ENCODE data around the gene GIMAP1.

The GIMAP1 gene

GRCh38 chr7:150753239-150753638 is 36.8 kb downstream of the GIMAP1 start:
- no peak for DNase-seq

- DNase-seq = no peak
These were observed 37.6 kb downstream of the GIMAP1 start for GRCh38 chr7:150753826-150754603.

DNA sequence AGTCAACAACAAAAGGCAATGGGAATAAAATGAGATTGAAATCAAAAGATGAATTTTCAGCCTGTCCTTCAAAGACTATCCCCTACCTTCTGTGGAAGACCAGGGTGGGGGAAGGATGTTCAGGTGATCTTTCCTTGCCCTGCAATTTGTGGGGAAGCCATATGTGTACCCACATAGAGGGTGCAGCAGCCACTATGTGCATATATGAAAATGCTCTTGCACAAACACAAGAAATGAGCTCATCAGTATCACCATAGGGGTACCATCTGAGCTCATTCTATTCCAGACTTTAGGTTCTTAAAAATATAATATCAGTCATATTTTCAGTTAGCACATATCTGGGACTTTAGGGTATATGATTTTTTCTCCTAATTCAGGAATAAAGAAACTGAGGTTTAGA is 38.5 kb downstream of the GIMAP1 start:
- no peak for DNase-seq

- DNase-seq = peak; percentile 83
These were observed 39.2 kb downstream of the GIMAP1 start for GRCh38 chr7:150755473-150756099.

GRCh38 chr7:150756166-150756565 is 39.8 kb downstream of the GIMAP1 start:
- DNase-seq = no peak

DNA sequence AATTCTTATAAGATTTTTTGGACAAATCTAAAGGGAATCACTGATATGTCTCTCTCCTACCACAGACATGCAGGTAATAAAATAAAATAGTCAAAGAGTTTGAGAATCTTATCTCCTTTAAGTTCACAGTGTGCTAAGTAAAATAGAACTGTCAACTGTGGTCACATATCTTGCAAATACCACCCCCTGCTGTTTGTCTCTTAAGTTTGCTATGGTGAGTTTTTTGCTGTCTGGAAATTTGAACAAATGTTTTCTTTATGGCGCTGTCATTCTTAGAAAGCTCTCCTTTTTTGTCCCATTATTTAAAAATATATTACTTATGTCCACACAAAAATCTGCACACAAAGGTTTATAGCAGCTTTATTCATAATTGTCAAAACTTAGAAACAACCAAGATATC is 40.4 kb downstream of the GIMAP1 start:
- peak; percentile 65 for DNase-seq

DNA sequence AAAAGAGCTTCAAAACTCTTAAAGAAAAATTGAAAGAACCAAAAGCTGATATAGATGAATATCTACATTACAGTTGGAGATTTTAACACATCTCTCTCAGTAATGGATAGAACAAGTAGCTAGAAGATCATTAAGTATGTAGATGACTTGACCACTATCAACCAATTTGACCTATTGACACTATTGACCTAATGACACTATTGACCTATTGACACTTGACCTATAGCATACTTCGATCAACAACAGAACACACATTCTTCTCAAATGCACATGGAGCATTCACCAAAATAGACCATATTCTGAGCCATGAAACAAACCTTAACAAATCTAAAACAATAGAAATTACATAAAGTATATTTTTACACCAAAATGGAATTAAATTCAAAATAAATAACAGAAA is 43.1 kb downstream of the GIMAP1 start:
- DNase-seq = no peak

- DNase-seq = no peak
These were observed 49.9 kb downstream of the GIMAP1 start for GRCh38 chr7:150766334-150766709.

DNA sequence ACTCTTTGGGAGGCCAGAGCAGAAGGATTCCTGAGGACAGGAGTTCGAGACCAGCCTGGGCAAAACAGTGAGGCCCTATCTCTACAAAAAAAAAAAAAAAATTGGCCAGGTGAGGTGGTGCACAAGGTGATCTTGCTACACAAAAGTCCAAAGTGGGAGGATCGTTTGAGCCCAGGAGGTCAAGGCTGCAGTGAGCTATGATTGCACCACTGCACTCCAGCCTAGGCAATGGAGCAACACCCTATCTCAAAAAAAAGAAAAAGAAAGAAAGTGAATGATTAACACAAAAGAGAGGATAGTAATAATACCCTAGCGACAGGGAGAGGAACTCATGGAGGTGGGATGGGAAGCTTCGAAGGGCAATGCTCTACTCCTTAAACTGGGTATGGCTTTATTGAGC is 53.4 kb downstream of the GIMAP1 start:
- DNase-seq = no peak
